Erythroblast (primary cell): ENCODE data around the gene TOM1L2.

Experiments
- GATA1 ChIP-seq: IDR thresholded peaks from 2 replicates; pipeline ENCODE4 v1.6.1; 2011; ENCODE audit warnings: low read depth, mild to moderate bottlenecking, control low read depth, low read length, moderate library complexity
- POLR2A ChIP-seq: IDR thresholded peaks from 2 replicates; pipeline ENCODE4 v1.6.1; 2011; ENCODE audit warnings: mild to moderate bottlenecking, low read length

DNA sequence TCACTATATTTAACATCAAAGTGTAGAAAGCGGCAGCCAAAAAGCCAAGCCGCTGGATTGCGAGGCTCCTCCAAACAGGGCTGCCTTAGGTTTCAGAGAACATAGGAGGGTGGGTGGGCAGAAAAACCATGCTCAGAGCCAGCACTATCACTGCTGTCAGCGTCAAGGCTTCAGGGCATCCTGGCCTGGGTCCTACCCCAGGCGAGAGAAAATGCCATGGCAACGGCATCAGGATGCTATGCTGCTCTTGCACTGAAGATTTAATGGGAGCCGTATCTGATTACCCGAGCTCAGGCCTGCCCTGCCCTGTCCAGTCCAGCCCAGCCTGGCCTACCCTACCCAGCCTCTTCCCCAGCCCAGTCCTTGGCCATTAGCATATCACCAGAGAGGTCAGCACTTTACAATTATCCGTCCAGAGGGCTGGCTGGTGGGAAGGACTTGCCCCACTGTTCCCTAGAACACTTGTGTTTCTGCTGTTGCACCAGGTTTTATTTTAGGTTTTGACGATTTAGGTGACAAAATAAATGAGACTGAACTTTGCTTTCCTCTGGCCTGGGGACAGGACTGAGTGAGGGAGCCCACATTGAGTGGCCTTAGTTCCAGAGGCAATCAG, 61.1 kb downstream of the TOM1L2 start:
- TF ChIP-seq POLR2A = no peak
- no peak for TF ChIP-seq GATA1
